ENCODE measurements around the gene COTL1.

DNA sequence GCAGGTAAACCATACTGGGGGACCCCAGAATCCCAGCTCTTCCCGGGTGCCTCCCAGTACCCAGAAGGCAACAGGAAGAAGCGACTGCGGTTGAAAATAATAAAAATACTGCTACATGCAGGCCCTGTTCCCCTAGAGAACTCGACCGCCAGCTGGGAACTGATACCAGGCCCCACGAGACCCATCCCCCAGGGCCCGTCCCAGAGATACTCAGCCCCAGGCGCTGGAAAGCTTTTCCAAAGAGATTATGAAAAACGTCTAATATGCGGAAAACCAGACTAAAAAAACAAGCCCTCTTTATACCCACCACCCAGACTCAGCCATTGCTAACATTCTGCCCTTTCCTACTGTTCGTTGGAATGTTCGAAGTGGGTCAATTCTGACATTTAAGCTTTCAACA lies 100.5 kb downstream of the COTL1 start:
- no peak for TF ChIP-seq PPARA (CRISPR knock-in tag; IDR thresholded peaks at IDR 0.05; ENCODE audit: borderline replicate concordance)
- no peak for TF ChIP-seq SNAI2 (CRISPR knock-in tag; IDR thresholded peaks at IDR 0.05)
- TF ChIP-seq ARNTL (CRISPR knock-in tag; IDR thresholded peaks at IDR 0.05; ENCODE audit: borderline replicate concordance, low read depth), result no peak
- TF ChIP-seq, protein P1, sequence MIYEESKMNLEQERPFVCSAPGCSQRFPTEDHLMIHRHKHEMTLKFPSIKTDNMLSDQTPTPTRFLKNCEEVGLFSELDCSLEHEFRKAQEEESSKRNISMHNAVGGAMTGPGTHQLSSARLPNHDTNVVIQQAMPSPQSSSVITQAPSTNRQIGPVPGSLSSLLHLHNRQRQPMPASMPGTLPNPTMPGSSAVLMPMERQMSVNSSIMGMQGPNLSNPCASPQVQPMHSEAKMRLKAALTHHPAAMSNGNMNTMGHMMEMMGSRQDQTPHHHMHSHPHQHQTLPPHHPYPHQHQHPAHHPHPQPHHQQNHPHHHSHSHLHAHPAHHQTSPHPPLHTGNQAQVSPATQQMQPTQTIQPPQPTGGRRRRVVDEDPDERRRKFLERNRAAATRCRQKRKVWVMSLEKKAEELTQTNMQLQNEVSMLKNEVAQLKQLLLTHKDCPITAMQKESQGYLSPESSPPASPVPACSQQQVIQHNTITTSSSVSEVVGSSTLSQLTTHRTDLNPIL (CRISPR knock-in tag; IDR thresholded peaks at IDR 0.05; ENCODE audit: low read depth), result no peak
- TF ChIP-seq, protein P2, sequence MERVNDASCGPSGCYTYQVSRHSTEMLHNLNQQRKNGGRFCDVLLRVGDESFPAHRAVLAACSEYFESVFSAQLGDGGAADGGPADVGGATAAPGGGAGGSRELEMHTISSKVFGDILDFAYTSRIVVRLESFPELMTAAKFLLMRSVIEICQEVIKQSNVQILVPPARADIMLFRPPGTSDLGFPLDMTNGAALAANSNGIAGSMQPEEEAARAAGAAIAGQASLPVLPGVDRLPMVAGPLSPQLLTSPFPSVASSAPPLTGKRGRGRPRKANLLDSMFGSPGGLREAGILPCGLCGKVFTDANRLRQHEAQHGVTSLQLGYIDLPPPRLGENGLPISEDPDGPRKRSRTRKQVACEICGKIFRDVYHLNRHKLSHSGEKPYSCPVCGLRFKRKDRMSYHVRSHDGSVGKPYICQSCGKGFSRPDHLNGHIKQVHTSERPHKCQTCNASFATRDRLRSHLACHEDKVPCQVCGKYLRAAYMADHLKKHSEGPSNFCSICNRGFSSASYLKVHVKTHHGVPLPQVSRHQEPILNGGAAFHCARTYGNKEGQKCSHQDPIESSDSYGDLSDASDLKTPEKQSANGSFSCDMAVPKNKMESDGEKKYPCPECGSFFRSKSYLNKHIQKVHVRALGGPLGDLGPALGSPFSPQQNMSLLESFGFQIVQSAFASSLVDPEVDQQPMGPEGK (CRISPR knock-in tag; IDR thresholded peaks at IDR 0.05; ENCODE audit: borderline replicate concordance), result no peak
- no peak for TF ChIP-seq POU6F1 (CRISPR knock-in tag; IDR thresholded peaks at IDR 0.05; ENCODE audit: borderline replicate concordance, low read depth)

All from SK-N-SH treated with all-trans-retinoic acid at 6 μM for 48 hours (cell line).